Fibroblast of skin of left quadriceps (primary cell): ENCODE data around the gene SSMEM1.
"Not testable (repeated sequence)": the region's sequence is repeated elsewhere in the genome, so short reads cannot be mapped to it uniquely, and the experiment has no call there.

ENCODE experiments used
- DNase-seq, 2 experiments: peaks; one replicate each; pipeline ENCODE4 v3.0.0-alpha.2; 2013; ENCODE audit warnings: low read depth in 2 of 2

The SSMEM1 gene

DNA sequence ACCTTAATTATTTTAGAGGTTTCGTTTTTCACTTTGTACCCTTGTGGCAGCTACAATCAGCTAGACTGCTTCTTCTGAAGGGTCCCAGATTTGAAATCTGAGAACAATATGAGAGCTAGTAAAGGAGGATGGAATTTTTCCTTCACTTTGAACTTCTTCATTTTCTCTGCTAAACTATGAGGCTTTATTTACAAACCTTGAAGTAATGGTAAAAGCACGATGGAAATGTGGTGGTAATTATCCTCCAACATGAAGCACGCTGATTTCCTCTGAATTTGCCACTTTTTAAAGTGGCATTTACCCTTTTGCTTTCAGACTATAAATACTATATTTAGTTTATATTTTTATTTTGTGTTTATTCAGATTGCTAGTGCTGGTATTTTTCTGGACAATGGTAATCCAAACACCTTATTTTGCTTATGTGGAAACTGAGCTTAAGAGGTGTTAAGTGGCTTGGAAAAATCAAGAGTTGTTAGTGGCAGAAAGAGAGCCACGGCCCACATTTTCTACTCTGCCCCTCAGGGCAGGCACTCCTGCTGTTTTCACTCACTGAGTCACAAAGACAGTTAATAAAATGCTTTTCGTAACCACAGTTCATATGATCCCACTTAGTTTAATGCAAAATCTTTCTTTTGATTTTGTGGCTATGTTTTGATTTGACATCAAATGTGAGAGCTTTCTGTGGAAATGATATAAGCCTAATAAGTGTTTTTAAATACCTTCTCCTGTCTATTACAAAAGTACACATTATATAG lies 2.7 kb downstream of the SSMEM1 start:
- DNase-seq = peak in 1 of 2 experiments; percentile 35

DNA sequence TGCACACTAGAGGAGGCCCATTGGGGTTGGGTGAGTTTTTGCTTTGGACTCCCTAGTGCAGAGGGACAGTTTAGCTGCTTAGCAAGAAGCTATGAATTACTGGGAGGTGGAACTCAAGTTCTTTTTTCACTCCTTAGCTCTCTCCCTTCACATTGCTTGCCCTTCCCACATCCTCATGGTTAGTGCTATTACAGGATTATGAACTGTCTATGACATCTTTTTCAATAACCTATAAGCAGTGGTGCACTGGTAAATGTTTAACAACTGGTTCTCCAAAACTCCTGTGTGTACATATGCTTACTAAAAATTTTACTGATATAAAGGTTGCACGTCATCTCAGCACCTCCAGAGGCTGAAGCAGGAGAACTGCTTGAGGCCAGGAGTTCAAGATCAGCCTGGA lies 6.2 kb downstream of the SSMEM1 start:
- no peak for DNase-seq

DNA sequence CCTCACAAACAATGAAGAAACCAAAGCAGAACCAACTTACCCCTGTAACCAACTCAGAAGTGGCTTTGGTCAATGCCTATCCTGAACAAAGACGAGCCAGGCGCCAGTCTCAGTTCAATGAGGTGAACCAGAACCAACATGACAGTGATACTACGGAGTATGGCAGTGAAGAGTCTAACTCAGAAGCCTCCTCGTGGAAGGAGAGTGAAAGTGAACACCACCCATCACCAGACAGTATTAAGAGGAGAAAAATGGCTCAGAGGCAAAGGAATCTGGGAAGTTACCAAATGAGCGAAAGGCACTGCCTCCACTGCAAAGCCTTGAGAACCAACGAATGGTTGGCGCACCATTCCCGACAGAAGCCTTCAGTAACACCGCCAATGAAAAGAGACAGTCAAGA lies 8.4 kb downstream of the SSMEM1 start:
- DNase-seq = no peak

DNA sequence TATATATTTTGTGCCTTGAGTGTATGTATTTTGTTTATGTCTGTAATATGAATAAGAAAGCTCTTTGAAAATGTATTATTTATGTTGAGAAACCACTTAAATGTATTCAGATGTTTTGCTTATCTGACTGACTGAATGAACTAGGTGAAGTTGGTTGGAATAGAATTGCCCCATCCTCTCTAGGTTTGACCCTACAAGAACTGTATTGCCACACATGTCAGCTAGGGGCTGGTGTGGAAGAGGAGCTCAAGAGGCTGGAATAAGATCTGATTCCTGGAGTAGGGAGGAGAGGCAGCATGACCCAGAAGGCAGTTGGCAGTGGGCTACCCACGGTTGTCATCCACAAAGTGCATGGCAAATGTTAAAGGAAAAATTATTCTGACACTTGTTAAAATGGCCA lies 9.1 kb downstream of the SSMEM1 start:
- no peak for DNase-seq

DNA sequence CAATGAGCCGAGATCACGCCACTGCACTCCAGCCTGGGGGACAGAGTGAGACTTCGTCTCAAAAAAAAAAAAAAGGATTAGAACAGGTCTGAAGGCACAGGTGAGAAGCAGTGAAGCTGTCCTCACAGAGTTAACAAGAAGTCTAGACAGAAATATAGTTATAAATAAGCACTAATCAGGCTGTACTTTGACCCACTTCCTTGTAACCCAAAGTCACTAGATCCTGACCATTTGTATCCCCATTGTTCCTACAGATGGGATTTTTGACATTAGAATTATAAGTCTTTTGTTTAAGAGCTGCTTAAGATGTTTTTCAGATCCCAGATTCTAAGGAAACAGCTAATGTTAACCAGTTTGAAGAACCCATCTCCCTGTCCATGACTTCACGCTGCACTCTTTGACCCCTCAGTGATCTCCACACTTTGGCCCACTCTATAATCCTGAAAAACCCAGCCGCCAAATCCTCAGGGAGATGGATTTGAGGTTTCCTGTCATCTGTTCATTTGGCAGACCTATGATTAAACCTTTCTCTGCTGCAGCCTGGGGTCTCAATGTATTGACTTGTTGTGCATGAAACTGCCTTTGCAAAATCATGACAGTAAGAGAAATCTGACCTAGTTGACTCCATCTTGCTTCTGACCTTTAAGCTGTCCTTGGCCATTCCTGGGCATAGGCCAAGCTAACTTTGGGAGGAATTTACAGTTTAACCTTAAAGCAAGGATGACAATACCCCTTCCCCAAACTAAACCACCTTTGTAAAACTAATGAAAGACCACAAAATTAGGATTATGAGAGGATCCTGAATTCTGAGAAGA lies 11.4 kb downstream of the SSMEM1 start:
- no peak for DNase-seq

DNA sequence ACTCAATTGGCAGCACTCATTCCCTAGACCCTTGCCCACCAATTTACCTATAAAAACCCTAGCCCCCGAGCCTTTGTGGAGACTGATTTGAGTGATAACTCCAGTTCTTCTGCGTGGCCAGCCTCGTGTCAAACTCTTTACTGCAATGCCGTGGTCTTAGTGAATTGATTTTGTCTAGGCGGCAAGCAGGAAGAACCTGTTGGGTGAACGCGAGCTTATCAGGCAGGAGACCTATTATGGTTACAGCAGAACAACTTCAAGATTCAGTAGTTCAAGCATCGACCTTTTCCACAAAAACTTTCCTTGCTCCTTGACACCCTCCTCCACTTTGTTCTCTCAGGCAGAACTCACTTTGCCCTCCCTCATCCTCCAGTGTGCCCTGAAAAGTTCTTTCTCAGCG lies 12.2 kb downstream of the SSMEM1 start:
- no peak for DNase-seq

DNA sequence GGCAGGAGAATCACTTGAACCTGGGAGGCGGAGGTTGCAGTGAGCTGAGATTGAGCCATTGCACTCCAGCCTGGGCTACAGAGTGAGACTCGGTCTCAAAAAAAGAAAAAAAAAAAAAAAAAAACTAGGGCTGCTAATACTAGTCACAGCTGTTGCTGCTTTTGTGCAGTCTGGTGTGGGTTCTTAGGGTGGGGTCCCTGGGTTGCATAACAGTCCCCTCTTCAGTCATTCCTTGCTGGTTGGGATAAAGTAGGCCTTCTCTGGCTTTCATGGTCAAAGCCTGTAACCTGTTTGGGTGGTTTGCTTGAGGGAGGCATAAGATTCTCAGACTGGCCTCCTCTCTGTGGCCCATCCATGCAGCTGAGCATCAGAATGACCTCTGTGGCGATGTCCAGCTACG lies 14.1 kb downstream of the SSMEM1 start:
- DNase-seq = no peak

DNA sequence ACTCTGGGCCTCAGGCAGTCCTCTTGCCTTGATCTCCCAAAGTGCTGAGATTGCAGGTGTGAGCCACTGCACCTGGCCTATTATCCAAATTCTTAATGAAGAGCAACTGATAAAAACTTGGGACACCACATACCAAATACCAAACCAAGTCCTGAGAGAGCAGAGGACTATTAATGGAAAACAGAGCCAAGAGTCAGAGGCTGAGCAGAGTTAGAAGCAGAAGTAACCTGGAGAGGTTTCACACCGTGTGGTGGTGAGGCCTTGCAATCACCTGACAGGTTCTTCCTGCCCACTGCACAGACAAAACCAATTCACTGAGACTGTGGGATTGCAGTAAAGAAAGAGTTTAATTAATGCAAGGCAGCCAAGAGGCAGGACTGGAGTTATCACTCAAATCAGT lies 16.0 kb downstream of the SSMEM1 start:
- no peak for DNase-seq

DNA sequence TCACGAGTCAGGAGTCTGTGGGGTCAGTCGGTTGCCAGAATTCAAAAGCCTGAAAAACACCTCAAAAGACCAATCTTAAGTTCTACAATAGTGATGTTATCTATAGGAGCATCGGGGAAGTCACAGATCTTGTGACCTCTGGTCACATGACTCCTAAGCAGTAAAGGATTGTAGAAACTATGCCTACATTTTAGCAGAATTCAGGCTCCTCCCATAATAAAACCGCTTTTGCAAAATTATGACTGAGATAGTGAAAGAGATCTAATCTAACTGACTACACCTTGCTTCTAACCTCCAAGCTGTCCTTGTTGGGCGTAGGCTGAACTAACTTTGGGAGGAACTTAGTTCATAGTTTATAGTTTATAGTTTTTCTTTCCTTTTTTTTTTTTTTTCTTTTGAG lies 16.6 kb downstream of the SSMEM1 start:
- DNase-seq = no peak

DNA sequence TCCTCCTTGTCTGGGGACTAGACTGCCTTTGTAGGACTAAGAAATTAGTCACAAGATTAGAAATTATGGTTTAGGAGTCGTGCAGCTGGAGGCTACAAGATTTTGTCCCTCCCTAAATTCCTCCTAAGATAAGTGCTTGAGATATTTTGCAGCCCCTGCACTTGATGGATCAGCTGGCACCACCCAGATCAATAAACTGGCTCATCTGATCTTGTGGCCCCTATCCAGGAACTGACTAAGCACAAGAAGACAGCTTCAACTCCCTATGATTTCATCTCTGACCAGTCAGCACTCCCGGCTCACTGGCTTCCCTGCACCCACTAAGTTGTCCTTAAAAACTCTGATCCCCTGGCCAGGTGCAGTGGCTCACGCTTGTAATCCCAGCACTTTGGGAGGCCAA lies 17.3 kb downstream of the SSMEM1 start:
- not testable (repeated sequence) for DNase-seq

DNA sequence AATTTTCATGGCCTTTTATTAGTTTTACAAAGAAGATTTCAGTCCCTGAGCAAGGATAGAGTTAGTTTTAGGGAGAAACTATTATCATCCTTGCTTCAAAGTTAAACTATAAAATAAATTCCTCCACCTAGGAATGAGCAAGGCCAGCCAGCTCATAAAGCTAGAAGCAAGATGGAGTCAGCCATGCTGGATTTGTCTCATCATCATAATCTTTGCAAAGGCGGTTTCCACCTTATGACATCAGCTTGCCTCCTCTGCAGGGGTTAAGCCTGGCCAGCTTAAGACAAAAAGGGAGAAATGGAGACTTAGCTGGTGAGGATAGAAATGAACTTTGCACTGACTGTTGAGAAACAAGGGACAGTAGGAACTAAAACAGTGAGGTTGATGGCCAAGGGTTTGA lies 18.7 kb downstream of the SSMEM1 start:
- DNase-seq = no peak

DNA sequence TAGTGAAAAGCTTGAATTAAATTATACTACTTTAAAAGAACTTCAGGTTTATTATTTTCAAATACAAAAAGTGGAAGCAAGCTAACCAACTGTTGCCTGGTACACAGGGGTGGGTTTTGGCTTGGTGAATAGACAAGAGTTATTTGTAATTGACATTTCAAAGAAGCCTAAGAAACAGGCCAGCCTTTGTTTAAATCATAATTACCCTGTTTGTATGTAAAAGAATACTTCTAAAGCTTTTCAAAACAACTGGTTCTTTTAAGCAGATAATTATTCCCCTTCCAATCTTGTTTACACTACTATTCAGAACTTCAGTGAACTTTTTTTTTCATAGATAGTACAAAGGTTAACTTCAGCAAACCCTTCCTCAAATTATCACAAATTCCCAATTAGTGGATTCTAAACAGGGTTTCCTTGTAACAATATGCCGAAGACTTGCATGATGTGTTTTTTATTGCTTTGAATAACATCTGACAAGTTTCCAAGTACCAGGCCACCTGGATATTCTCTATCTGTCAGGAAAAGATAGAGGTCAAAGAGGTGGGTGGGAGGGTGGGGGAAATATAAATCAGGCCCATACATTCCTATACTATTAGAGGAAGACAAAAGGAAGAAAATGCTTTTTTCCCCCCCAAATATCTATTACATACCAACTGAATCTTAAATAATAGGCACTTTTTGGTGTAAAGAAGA lies 20.4 kb downstream of the SSMEM1 start:
- DNase-seq = no peak

DNA sequence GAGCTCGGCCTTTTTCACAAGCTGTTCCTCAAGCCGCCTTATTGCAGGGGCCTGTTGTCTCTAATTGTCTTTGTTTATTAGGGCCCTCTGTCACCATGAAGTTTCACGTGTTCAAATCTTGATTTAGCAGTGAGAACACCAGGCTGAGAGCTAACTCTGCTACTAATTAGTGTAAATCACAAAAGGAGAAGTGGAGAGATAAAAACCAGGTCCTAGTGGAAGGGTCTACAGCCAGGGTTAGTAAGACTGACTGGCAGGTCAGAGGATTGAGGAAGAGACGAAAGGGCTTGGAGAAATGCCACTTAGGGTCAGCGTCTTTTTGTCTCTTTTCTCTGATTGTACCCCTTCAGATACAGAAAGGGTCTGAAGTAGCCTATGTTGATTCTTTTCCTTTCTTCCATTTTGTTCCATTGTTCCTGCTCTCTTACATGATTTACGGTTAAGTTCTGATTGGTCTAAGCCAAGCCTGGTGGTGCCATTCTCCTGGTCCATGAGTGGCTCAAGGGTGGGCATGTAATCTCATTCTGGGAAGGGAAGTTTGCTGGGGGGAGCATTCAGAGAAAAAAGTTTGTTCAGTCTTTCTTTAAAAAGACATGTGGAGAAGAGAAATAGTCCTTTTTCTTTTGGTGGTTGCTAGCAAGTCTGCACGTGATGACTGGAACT lies 21.3 kb downstream of the SSMEM1 start:
- no peak for DNase-seq

DNA sequence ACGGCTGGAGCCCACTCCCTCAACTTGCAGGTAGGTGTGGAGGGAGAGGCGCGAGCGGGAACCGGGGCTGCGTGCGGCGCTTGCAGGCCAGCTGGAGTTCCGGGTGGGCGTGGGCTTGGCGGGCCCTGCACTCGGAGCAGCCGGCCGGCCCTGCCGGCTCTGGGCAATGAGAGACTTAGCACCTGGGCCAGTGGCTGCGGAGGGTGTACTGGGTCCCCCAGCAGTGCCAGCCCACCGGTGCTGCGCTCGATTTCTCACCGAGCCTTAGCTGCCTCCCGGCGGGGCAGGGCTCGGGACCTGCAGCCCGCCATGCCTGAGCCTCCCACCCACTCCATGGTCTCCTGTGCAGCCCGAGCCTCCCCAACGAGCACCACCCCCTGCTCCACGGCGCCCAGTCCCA lies 22.3 kb downstream of the SSMEM1 start:
- DNase-seq = not testable (repeated sequence)

DNA sequence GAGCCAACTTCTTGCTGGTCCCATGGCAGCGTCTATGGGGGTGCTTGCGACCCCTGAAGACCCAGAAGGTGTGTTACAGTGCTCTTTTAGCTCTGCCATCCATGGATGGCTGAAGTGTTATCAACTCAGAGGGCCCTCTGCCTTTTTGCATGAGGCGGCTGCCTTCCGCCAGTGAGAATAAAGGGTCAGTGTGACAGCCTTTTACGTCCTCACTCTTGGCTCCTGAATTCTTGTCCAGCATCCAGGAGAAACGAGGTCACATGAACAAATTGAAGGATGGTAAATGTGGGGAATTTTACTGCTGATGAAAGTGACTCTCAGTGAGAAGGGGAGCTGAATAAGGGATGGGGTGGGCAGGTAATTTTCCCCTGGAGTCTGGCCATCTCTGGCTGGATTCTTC lies 24.1 kb downstream of the SSMEM1 start:
- no peak for DNase-seq

DNA sequence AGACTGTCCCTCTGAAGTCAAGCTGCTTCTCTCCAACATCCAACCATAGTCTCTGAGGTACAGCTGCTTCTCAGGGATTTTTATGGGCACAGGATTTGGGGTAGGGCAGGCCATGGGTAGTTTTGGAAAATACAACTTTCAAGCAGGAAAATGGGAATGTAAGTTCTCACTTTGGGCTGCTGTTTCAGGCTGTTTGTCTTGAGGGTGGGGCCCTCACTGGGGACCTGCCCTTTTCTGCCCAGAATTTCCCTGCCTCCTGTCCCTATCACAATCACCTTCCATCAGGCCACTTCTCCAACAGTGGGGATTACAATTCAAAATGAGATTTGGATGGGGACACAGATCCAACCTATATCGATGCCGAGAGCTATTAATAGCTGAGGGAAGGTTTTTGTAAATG lies 24.5 kb downstream of the SSMEM1 start:
- no peak for DNase-seq

DNA sequence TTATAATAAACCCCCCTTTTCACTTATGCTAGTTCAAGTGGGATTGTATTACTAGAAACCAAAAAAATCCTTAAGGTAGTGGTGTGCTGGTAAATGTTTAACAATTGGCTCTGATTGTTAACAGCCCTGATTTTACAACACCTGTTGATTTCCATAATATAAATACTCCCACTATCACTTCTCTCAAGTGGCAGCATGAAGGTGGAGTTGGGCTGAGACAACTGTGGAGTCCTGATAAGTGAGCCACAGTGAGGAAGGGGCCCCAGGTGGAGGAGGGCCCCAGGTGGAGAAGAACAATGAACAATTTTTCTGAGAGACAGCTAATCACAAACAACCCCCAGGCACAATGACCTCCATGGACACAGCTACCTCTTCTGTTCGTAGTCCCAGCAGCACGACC lies 26.4 kb downstream of the SSMEM1 start:
- DNase-seq = no peak

DNA sequence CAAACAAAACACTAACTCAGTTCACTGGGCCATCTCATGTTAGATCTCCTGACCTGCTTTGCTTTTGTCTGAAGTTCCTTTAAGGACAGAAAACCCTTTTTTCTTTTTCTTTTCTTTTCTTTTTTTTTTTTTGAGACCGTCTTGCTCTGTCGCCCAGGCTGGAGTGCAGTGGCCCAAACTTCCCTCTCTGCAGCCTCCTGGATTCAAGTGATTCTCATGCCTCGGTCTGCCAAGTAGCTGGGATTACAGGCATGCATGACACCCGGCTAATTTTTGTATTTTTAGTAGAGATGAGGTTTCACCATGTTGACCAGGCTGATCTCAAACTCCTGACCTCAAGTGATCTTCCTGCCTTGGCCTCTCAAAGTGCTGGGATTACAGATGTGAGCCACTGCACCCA lies 28.7 kb downstream of the SSMEM1 start:
- DNase-seq = not testable (repeated sequence)

DNA sequence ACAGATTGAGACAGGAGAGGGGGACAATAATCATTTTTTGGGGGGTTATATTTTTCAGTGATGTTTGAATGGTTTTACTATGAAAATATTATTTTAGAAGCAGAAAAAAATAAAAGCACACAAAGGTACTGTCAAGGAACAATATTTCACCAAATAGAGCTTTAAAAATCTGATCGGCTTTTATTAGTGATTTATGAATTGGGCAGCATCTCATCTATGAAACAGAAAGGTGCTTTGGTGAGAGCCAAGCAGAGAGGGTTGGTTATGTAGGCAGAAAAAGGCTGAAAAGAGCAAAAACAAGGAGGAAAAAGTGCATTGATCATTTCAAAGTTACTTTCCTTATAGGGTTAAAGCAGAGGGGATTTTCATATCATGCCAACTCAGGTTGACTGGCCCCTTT lies 32.6 kb downstream of the SSMEM1 start:
- no peak for DNase-seq

DNA sequence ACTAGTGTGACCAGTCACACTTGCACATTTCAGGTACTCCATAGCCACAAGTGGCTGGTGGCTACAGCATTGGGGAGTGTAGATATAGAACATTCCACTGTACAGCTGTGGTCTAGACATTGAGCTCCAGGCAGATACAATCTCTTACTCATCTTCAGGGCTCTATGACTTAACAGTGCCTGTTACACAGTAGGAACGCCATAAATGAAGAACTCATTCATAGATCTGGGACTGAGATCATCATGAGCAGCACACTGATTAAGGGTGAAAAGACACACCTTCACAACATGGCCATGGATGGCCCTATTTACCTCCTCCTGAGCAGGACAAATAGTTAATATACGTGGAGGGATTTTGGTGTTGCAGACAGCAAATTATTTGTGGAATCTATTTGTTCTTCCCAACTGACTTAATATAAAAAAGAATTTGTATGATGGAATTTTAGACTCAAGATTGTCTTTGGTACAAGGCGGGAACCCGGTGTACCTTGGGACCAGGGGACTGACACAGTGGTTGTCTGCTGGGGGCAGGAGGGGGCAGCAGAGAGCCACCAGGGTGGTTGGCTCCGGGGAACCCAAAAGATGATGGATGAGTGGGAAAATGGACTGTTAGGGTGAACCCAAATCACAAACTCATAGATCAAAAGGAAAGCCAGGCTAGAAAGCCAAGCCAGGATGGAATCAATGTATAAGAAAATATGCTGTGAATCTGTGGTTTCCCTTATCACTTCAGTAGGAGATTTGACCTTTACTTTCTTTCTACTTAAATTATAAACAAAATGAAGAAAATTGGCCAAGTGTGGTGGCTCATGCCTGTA lies 34.7 kb downstream of the SSMEM1 start:
- DNase-seq = peak; percentile 10 to 21

DNA sequence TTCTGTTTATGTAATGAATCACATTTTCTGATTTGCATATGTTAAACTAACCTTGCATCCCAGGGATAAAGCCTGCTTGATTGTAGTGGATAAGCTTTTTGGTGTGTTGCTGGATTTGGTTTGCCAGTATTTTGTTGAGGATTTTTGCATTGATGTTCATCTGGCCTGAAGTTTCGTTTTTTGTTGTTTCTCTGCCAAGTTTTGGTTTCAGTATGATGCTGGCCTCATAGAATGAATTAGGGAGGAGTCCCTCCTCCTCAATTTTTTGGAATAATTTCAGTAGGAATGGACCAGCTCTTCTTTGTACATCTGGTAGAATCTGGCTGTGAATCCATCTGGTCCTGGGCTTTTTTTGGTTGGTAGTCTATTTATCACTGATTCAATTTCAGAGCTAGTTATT lies 35.8 kb downstream of the SSMEM1 start:
- DNase-seq = peak; percentile 4 to 5
